NCI-H524 treated with DMSO at 0.1 percent for 48 hours (cell line): ENCODE data around the gene GNAI2.

ENCODE experiments used
- DNase-seq: peaks from one replicate; lab custom pipeline; 2025; lab: John Stamatoyannopoulos, UW

The GNAI2 gene

GRCh38 chr3:50235716-50236483 lies at the start of gene GNAI2:
GNAI2 (plus strand) TSS chr3:50236204; CDS start chr3:50236336, 132 bp downstream.
- peak; percentile 80 for DNase-seq

- DNase-seq = no peak
Observed at GRCh38 chr3:50187750-50188149, 48.3 kb upstream of the GNAI2 start.

- DNase-seq = no peak
Observed at GRCh38 chr3:50189274-50189673, 46.7 kb upstream of the GNAI2 start.

GRCh38 chr3:50189989-50190388 lies 46.0 kb upstream of the GNAI2 start:
- DNase-seq = no peak

- DNase-seq = no peak
Observed at GRCh38 chr3:50190936-50191660, 44.9 kb upstream of the GNAI2 start, which contains the start of gene GNAT1. GNAT1 (plus strand) TSS chr3:50191610; CDS start chr3:50191726, 116 bp downstream.

- no peak for DNase-seq
Observed at GRCh38 chr3:50192124-50192523, 43.9 kb upstream of the GNAI2 start.

- no peak for DNase-seq
Observed at GRCh38 chr3:50192689-50193141, 43.3 kb upstream of the GNAI2 start.

- DNase-seq = no peak
Observed at GRCh38 chr3:50193286-50193685, 42.7 kb upstream of the GNAI2 start.

GRCh38 chr3:50193746-50194127 lies 42.3 kb upstream of the GNAI2 start:
- DNase-seq = no peak

GRCh38 chr3:50194128-50194902 lies 41.7 kb upstream of the GNAI2 start:
- DNase-seq = no peak

- DNase-seq = no peak
Observed at GRCh38 chr3:50194903-50195500, 41.0 kb upstream of the GNAI2 start.

GRCh38 chr3:50195501-50196252 lies 40.3 kb upstream of the GNAI2 start:
- DNase-seq = no peak

- no peak for DNase-seq
Observed at GRCh38 chr3:50196253-50196801, 39.7 kb upstream of the GNAI2 start.

GRCh38 chr3:50201573-50202315 lies 34.3 kb upstream of the GNAI2 start:
- DNase-seq = no peak

GRCh38 chr3:50202353-50203112 lies 33.5 kb upstream of the GNAI2 start:
- no peak for DNase-seq

- DNase-seq = no peak
Observed at GRCh38 chr3:50203113-50203808, 32.7 kb upstream of the GNAI2 start.

GRCh38 chr3:50203809-50204803 lies 31.9 kb upstream of the GNAI2 start:
- no peak for DNase-seq
